Gastroesophageal sphincter (tissue), 3 donors: ENCODE results near the gene QRSL1.

Experiments
- CTCF ChIP-seq, 4 experiments: fragments of 200-600 bp in 2 of 4; fragments of 450-650 bp in 2 of 4; sonication (generic) in 1 of 4; IDR thresholded peaks; one replicate each; pipeline ENCODE4 v1.5.1; 2017 to 2019; ENCODE audit warnings: antibody characterized with exemption in 4 of 4, mild to moderate bottlenecking in 2 of 4, moderate library complexity in 2 of 4
- EP300 ChIP-seq: sonication (generic); formaldehyde crosslinking; IDR thresholded peaks from one replicate; pipeline ENCODE4 v1.6.1; 2017; ENCODE audit warnings: antibody characterized with exemption, mild to moderate bottlenecking
- POLR2A ChIP-seq, 2 donors: fragments of 450-650 bp; IDR thresholded peaks; one replicate each; pipeline ENCODE4 v1.6.1; 2017; ENCODE audit warnings: antibody characterized with exemption in 2 of 2, mild to moderate bottlenecking in 2 of 2, moderate library complexity in 1 of 2
- POLR2AphosphoS5 ChIP-seq: sonication (generic); formaldehyde crosslinking; IDR thresholded peaks from one replicate; pipeline ENCODE4 v1.6.1; 2017; ENCODE audit warnings: antibody characterized with exemption

GRCh38 chr6:106658469-106658868, 29.1 kb downstream of the QRSL1 start:
- TF ChIP-seq POLR2AphosphoS5 (no peak), CTCF (IDR thresholded peaks at IDR 0.05) (no peak), POLR2A (IDR thresholded peaks at IDR 0.05) (no peak), EP300 (no peak)
